Measurements from ENCODE around the gene NUMBL. TPM values are rescaled to one million over a fixed set of nuclear protein-coding genes. Genes with fewer than 3 reads are reported as not detected.

Gene NUMBL
- total RNA-seq, 1 experiment from 2014 or later, result 41.7 TPM

GRCh38 chr19:40721140-40721486 is 30.7 kb upstream of the NUMBL start:
- Histone ChIP-seq H3K9me3 (ENCODE audit: control insufficient read depth in 1 of 2, insufficient read depth in 1 of 2, low read depth in 1 of 2, low read length in 2 of 2) (no peaks in the 10 kb centered on the region), H3K4me2 (ENCODE audit: low read length) (no peak overlapping the region), H3K9me2 (ENCODE audit: insufficient read depth) (no peaks in the 10 kb centered on the region), H2AFZ (ENCODE audit: low read depth, low read length, poor library complexity, severe bottlenecking) (no peak overlapping the region), H3K36me3 (ENCODE audit: control insufficient read depth in 1 of 2, insufficient read depth in 2 of 2, low read length in 2 of 2) (peaks cover 1 to 26% of the 10 kb centered on the region in 2 experiments; a peak in 3 of 4 replicates), H3K4me1 (ENCODE audit: control insufficient read depth in 1 of 2, insufficient read depth in 2 of 2, low read length in 2 of 2) (peaks cover 9 to 45% of the 10 kb centered on the region in 2 experiments), H3K27me3 (ENCODE audit: insufficient read depth, low read length) (no peaks in the 10 kb centered on the region), H3K9ac (ENCODE audit: low read length) (no peak overlapping the region), H3K79me2 (ENCODE audit: insufficient read depth, low read length) (peaks cover 72% of the 10 kb centered on the region), H3K4me3 (replicated peaks in 1 of 2; ENCODE audit: low read depth in 1 of 2, low read length in 2 of 2) (no peak overlapping the region), H4K20me1 (ENCODE audit: insufficient read depth) (no peaks in the 10 kb centered on the region), H3K27ac (ENCODE audit: low read depth, low read length) (no peak overlapping the region)
- POLR2A ChIA-PET, result interaction anchor here (0.7 kb wide), 1 partner anchor 431 kb away, joined by 3 read pairs; no protein-coding TSS in a partner anchor
- DNase-seq (ENCODE audit: low read depth, low spot score), result no peak
- intact Hi-C loops (cut with micrococcal nuclease), result no loop called here
- CTCF ChIA-PET, result no interaction called here
- no TSS peak for BruUV-seq (replicated peaks)
- ATAC-seq, result no peak
- RAD21 ChIA-PET (ENCODE audit: low non-redundant PET in 1 of 2, low total read pairs in 2 of 2, uncharacterized antibody in 2 of 2, unreplicated experiment in 2 of 2), result no interaction called here
- TF ChIP-seq ZFX (IDR thresholded peaks at IDR 0.05) (no peak), POLR2A (IDR thresholded peaks at IDR 0.05; ENCODE audit: borderline replicate concordance, extremely low read depth, insufficient read depth, insufficient read length) (no peak), FOSL1 (IDR thresholded peaks at IDR 0.05; ENCODE audit: low read depth) (no peak), SP1 (IDR thresholded peaks at IDR 0.05; ENCODE audit: low read depth) (no peak), CEBPB (IDR thresholded peaks at IDR 0.05; ENCODE audit: low read depth) (no peak), JUND (IDR thresholded peaks at IDR 0.05) (no peak), YY1 (IDR thresholded peaks at IDR 0.05; ENCODE audit: extremely low read depth, insufficient replicate concordance, low read depth, low read length) (no peak), EZH2phosphoT487 (IDR thresholded peaks at IDR 0.05; ENCODE audit: borderline replicate concordance) (no peak), CTCF (IDR thresholded peaks at IDR 0.05 in 2 of 3, conservative IDR thresholded peaks at IDR 0.05 in 1 of 3; ENCODE audit: borderline replicate concordance in 1 of 3, insufficient read depth in 1 of 3, low read depth in 2 of 3, low read length in 2 of 3) (no peak), SRF (IDR thresholded peaks at IDR 0.05; ENCODE audit: low read depth) (no peak), MAX (IDR thresholded peaks at IDR 0.05) (no peak), ZNF274 (IDR thresholded peaks at IDR 0.05; ENCODE audit: low read depth, low read length) (no peak), EZH2 (IDR thresholded peaks at IDR 0.05) (no peak), SIN3A (IDR thresholded peaks at IDR 0.05; ENCODE audit: low read depth) (no peak), ELF1 (IDR thresholded peaks at IDR 0.05; ENCODE audit: borderline replicate concordance, low read depth) (no peak), ZBTB33 (IDR thresholded peaks at IDR 0.05; ENCODE audit: extremely low read depth, insufficient replicate concordance, low read length) (no peak), REST (IDR thresholded peaks at IDR 0.05; ENCODE audit: low read depth) (no peak)

Measured in HCT116 (cell line).